Dendritic cell treated with granulocyte-macrophage colony-stimulating factor and Interleukin-4, amounts not matched to agents 40 ng/mL and 50 ng/mL, for 4 days (primary cell): ENCODE data around the gene FCGR2B.
A peak's percentile ranks its signal among the peaks of the same experiment; 100 is the strongest.

Experiments used
- H3K27ac Mint-ChIP-seq: one replicate; pipeline ENCODE4 v1.8.0; 2022; ENCODE audit warnings: mild to moderate bottlenecking, mixed read lengths
- H3K27me3 Mint-ChIP-seq: one replicate; pipeline ENCODE4 v1.8.0; 2022; ENCODE audit warnings: mild to moderate bottlenecking, mixed read lengths
- H3K36me3 Mint-ChIP-seq: one replicate; pipeline ENCODE4 v1.8.0; 2022; ENCODE audit warnings: low read depth, mixed read lengths
- H3K4me1 Mint-ChIP-seq: one replicate; pipeline ENCODE4 v1.8.0; 2022; ENCODE audit warnings: low read depth, mixed read lengths
- H3K4me3 Mint-ChIP-seq: one replicate; pipeline ENCODE4 v1.8.0; 2022; ENCODE audit warnings: mild to moderate bottlenecking, moderate library complexity, mixed read lengths
- H3K9me3 Mint-ChIP-seq: one replicate; pipeline ENCODE4 v1.8.0; 2022; ENCODE audit warnings: mixed read lengths
- intact Hi-C: fragments of 100-400 bp; cut with micrococcal nuclease; formaldehyde crosslinking; loops from one replicate; pipeline ENCODE4 v1.15.0; 2022

The FCGR2B gene

GRCh38 chr1:161706113-161706481 is 43.2 kb downstream of the FCGR2B start:
- intact Hi-C loops = no loop called here
- H3K36me3 Mint-ChIP-seq = no peaks in the 10 kb centered on the region
- no peak overlapping the region for H3K27ac Mint-ChIP-seq
- H3K4me1 Mint-ChIP-seq = peaks cover 15% of the 10 kb centered on the region
- H3K27me3 Mint-ChIP-seq = peaks cover 42% of the 10 kb centered on the region
- no peaks in the 10 kb centered on the region for H3K9me3 Mint-ChIP-seq
- H3K4me3 Mint-ChIP-seq = no peak overlapping the region

GRCh38 chr1:161706482-161707347 is 43.8 kb downstream of the FCGR2B start, which contains the start of gene FCRLA:
Gene FCRLA (plus strand): TSS chr1:161707229. CDS start chr1:161707265, 36 bp downstream.
- no peaks in the 10 kb centered on the region for H3K9me3 Mint-ChIP-seq
- H3K4me3 Mint-ChIP-seq = no peak within 1 kb of the TSS
- no peak within 1 kb of the TSS for H3K27ac Mint-ChIP-seq
- peaks cover 44% of the 10 kb centered on the region for H3K27me3 Mint-ChIP-seq
- intact Hi-C loops = no loop called here
- H3K36me3 Mint-ChIP-seq = no peaks in the 10 kb centered on the region
- H3K4me1 Mint-ChIP-seq = peaks cover 17% of the 10 kb centered on the region

GRCh38 chr1:161707503-161707902 is 44.6 kb downstream of the FCGR2B start:
- Mint-ChIP-seq H3K27me3 (peaks cover 44% of the 10 kb centered on the region), H3K27ac (no peak overlapping the region), H3K36me3 (no peaks in the 10 kb centered on the region), H3K4me3 (no peak overlapping the region), H3K4me1 (peaks cover 22% of the 10 kb centered on the region), H3K9me3 (no peaks in the 10 kb centered on the region)
- intact Hi-C loops = no loop called here

- intact Hi-C loops = no loop called here
- Mint-ChIP-seq H3K27ac (no peak overlapping the region), H3K9me3 (no peaks in the 10 kb centered on the region), H3K27me3 (peaks cover 43% of the 10 kb centered on the region), H3K4me1 (peaks cover 22% of the 10 kb centered on the region), H3K4me3 (no peak overlapping the region), H3K36me3 (no peaks in the 10 kb centered on the region)
Measured at GRCh38 chr1:161709373-161709772, 46.4 kb downstream of the FCGR2B start.

- H3K4me1 Mint-ChIP-seq = peaks cover 25% of the 10 kb centered on the region
- H3K9me3 Mint-ChIP-seq = no peaks in the 10 kb centered on the region
- no peak overlapping the region for H3K4me3 Mint-ChIP-seq
- H3K27me3 Mint-ChIP-seq = peaks cover 55% of the 10 kb centered on the region
- no peak overlapping the region for H3K27ac Mint-ChIP-seq
- H3K36me3 Mint-ChIP-seq = no peaks in the 10 kb centered on the region
- intact Hi-C loops = no loop called here
Measured at GRCh38 chr1:161710560-161710959, 47.6 kb downstream of the FCGR2B start.

- Mint-ChIP-seq H3K27me3 (peaks cover 31% of the 10 kb centered on the region), H3K36me3 (no peaks in the 10 kb centered on the region), H3K9me3 (no peaks in the 10 kb centered on the region), H3K4me1 (peaks cover 73% of the 10 kb centered on the region), H3K4me3 (no peak overlapping the region), H3K27ac (peak overlapping the region; percentile 39)
- intact Hi-C loops = no loop called here
Measured at GRCh38 chr1:161718559-161719324, 55.8 kb downstream of the FCGR2B start.

GRCh38 chr1:161719325-161719611 is 56.3 kb downstream of the FCGR2B start:
- H3K4me1 Mint-ChIP-seq = peaks cover 77% of the 10 kb centered on the region
- peak overlapping the region; percentile 39 for H3K27ac Mint-ChIP-seq
- no peaks in the 10 kb centered on the region for H3K9me3 Mint-ChIP-seq
- H3K4me3 Mint-ChIP-seq = no peak overlapping the region
- intact Hi-C loops = no loop called here
- H3K36me3 Mint-ChIP-seq = no peaks in the 10 kb centered on the region
- peaks cover 34% of the 10 kb centered on the region for H3K27me3 Mint-ChIP-seq

GRCh38 chr1:161720422-161720821 is 57.5 kb downstream of the FCGR2B start:
- H3K4me3 Mint-ChIP-seq = no peak overlapping the region
- peaks cover 31% of the 10 kb centered on the region for H3K27me3 Mint-ChIP-seq

GRCh38 chr1:161720956-161721737 is 58.2 kb downstream of the FCGR2B start, which contains the start of gene FCRLB:
Gene FCRLB (plus strand): TSS chr1:161721544. CDS start chr1:161722673, 1,129 bp downstream.
- intact Hi-C loops = no loop called here
- Mint-ChIP-seq H3K27me3 (peaks cover 26% of the 10 kb centered on the region), H3K27ac (peak within 1 kb of the TSS; percentile 72), H3K4me1 (peaks cover 90% of the 10 kb centered on the region), H3K9me3 (no peaks in the 10 kb centered on the region), H3K4me3 (no peak within 1 kb of the TSS), H3K36me3 (no peaks in the 10 kb centered on the region)

More at GRCh38 chr1:161720422-161720821, 57.5 kb downstream of the FCGR2B start:
- no peaks in the 10 kb centered on the region for H3K36me3 Mint-ChIP-seq
- intact Hi-C loops = no loop called here
- H3K27ac Mint-ChIP-seq = no peak overlapping the region
- H3K4me1 Mint-ChIP-seq = peaks cover 85% of the 10 kb centered on the region
- no peaks in the 10 kb centered on the region for H3K9me3 Mint-ChIP-seq

GRCh38 chr1:161721738-161722343 is 58.9 kb downstream of the FCGR2B start:
- Mint-ChIP-seq H3K27me3 (peaks cover 20% of the 10 kb centered on the region), H3K4me1 (peaks cover 91% of the 10 kb centered on the region)
- intact Hi-C loops = no loop called here

GRCh38 chr1:161722406-161722805 is 59.5 kb downstream of the FCGR2B start:
- Mint-ChIP-seq H3K4me1 (peaks cover 87% of the 10 kb centered on the region), H3K27ac (peak overlapping the region; percentile 72), H3K9me3 (no peaks in the 10 kb centered on the region), H3K36me3 (peaks cover 6% of the 10 kb centered on the region), H3K4me3 (no peak overlapping the region), H3K27me3 (peaks cover 15% of the 10 kb centered on the region)
- intact Hi-C loops = no loop called here

More at GRCh38 chr1:161721738-161722343, 58.9 kb downstream of the FCGR2B start:
- Mint-ChIP-seq H3K36me3 (peaks cover 5% of the 10 kb centered on the region), H3K27ac (peak overlapping the region; percentile 72), H3K4me3 (no peak overlapping the region), H3K9me3 (no peaks in the 10 kb centered on the region)

- Mint-ChIP-seq H3K36me3 (peaks cover 6% of the 10 kb centered on the region), H3K27me3 (peaks cover 14% of the 10 kb centered on the region), H3K4me1 (peaks cover 86% of the 10 kb centered on the region), H3K27ac (no peak overlapping the region), H3K9me3 (no peaks in the 10 kb centered on the region), H3K4me3 (no peak overlapping the region)
- intact Hi-C loops = no loop called here
Measured at GRCh38 chr1:161723459-161724141, 60.7 kb downstream of the FCGR2B start.
